Hepatocyte (in vitro differentiated cells): ENCODE measurements around the gene PAQR5. TPM values are rescaled to one million over a fixed set of nuclear protein-coding genes. Genes with fewer than 3 reads are reported as not detected.

Experiments used
- DNase-seq: peaks from one replicate; pipeline ENCODE4 v3.0.0-alpha.2; 2016; ENCODE audit warnings: low spot score
- H2AFZ ChIP-seq: fragments of 200-600 bp; sonication (generic); 2 replicates; pipeline ENCODE4 v1.6.0; 2016; ENCODE audit warnings: antibody characterized with exemption, mild to moderate bottlenecking
- H3K27ac ChIP-seq: fragments of 200-600 bp; sonication (generic); 2 replicates; pipeline ENCODE4 v1.5.1; 2016; ENCODE audit warnings: mild to moderate bottlenecking
- H3K27me3 ChIP-seq: fragments of 200-600 bp; sonication (generic); 2 replicates; pipeline ENCODE4 v1.6.1; 2016
- H3K36me3 ChIP-seq: fragments of 200-600 bp; sonication (generic); replicated peaks from 2 replicates; pipeline ENCODE4 v1.5.1; 2016; ENCODE audit warnings: low read depth; ENCODE audit not compliant: insufficient read depth
- H3K4me1 ChIP-seq: fragments of 200-600 bp; sonication (generic); 2 replicates; pipeline ENCODE4 v1.5.1; 2016; ENCODE audit warnings: mild to moderate bottlenecking, moderate library complexity; ENCODE audit not compliant: insufficient read depth
- H3K4me2 ChIP-seq: fragments of 200-600 bp; sonication (generic); 2 replicates; pipeline ENCODE4 v1.6.0; 2016
- H3K4me3 ChIP-seq: fragments of 200-600 bp; sonication (generic); 2 replicates; pipeline ENCODE4 v1.5.1; 2016; ENCODE audit warnings: mild to moderate bottlenecking
- H3K79me2 ChIP-seq: fragments of 200-600 bp; sonication (generic); 2 replicates; pipeline ENCODE4 v1.6.0; 2017; ENCODE audit warnings: mild to moderate bottlenecking
- H3K9me2 ChIP-seq: fragments of 200-600 bp; sonication (generic); replicated peaks from 2 replicates; pipeline ENCODE4 v1.6.0; 2017; ENCODE audit warnings: mild to moderate bottlenecking; ENCODE audit not compliant: insufficient read depth
- H3K9me3 ChIP-seq: fragments of 200-600 bp; sonication (generic); 2 replicates; pipeline ENCODE4 v1.5.1; 2016; ENCODE audit warnings: low read depth, mild to moderate bottlenecking
- H4K20me1 ChIP-seq: fragments of 200-600 bp; sonication (generic); 2 replicates; pipeline ENCODE4 v1.6.0; 2016; ENCODE audit warnings: mild to moderate bottlenecking; ENCODE audit not compliant: insufficient read depth, poor library complexity, severe bottlenecking
- CTCF ChIP-seq: fragments of 200-600 bp; sonication (generic); IDR thresholded peaks from 2 replicates; pipeline ENCODE4 v1.5.1; 2016; ENCODE audit warnings: antibody characterized with exemption, mild to moderate bottlenecking; ENCODE audit not compliant: poor library complexity
- EZH2 ChIP-seq: fragments of 200-600 bp; sonication (generic); IDR thresholded peaks from 2 replicates; pipeline ENCODE4 v1.6.1; 2016; ENCODE audit warnings: antibody characterized with exemption, mild to moderate bottlenecking, borderline replicate concordance
- EZH2phosphoT487 ChIP-seq: fragments of 200-600 bp; sonication (generic); IDR thresholded peaks from one replicate; pipeline ENCODE4 v1.6.1; 2018; ENCODE audit warnings: antibody characterized with exemption, mild to moderate bottlenecking, low read depth, moderate library complexity; ENCODE audit not compliant: unreplicated experiment, severe bottlenecking
- WGBS: methylation state at CpG from one replicate; pipeline ENCODE4 v1.1.6; 2016; ENCODE audit warnings: low lambda C conversion rate; ENCODE audit errors: missing lambda C conversion rate; 5-methylcytosine and 5-hydroxymethylcytosine counted together
- polyA plus RNA-seq: library from polyadenylated mRNA; unstranded; fragments of >200 nt; fragmentation: Nextera tagmentation; extraction: Ambion mirVana; gene quantifications from 2 replicates; pipeline ENCODE4 v1.2.1, GENCODE V29; 2016
- total RNA-seq: library from RNA; depleted of rRNA; stranded (reverse); fragments of >200 nt; gene quantifications from 2 replicates; pipeline ENCODE4 v1.2.3, GENCODE V29; 2014

Gene PAQR5
- total and polyA plus RNA-seq, 2 experiments from 2014 or later = 2.1 to 2.8 TPM

GRCh38 chr15:69454953-69455352, 156.2 kb downstream of the PAQR5 start:
- WGBS = 58% methylated on average over 5 of the region's 5 CpGs
- Histone ChIP-seq H3K4me3 (no peak overlapping the region), H3K79me2 (peaks cover 34% of the 10 kb centered on the region), H4K20me1 (peaks cover 30% of the 10 kb centered on the region), H3K27me3 (no peaks in the 10 kb centered on the region), H3K4me1 (peaks cover 16% of the 10 kb centered on the region), H3K9me2 (no peaks in the 10 kb centered on the region), H3K27ac (no peak overlapping the region), H3K9me3 (no peaks in the 10 kb centered on the region), H3K36me3 (no peaks in the 10 kb centered on the region), H3K4me2 (peak overlapping the region; percentile 94), H2AFZ (no peak overlapping the region)
- no peak for DNase-seq
- no peak for TF ChIP-seq EZH2

GRCh38 chr15:69456208-69457166, 157.8 kb downstream of the PAQR5 start:
- Histone ChIP-seq H3K4me2 (no peak overlapping the region), H3K4me1 (peaks cover 16% of the 10 kb centered on the region), H3K9me3 (no peaks in the 10 kb centered on the region), H3K36me3 (no peaks in the 10 kb centered on the region), H3K27me3 (no peaks in the 10 kb centered on the region), H3K4me3 (no peak overlapping the region), H3K79me2 (peaks cover 34% of the 10 kb centered on the region), H3K9me2 (no peaks in the 10 kb centered on the region), H2AFZ (no peak overlapping the region), H4K20me1 (peaks cover 30% of the 10 kb centered on the region), H3K27ac (peak overlapping the region; percentile 2)
- DNase-seq = no peak
- TF ChIP-seq EZH2phosphoT487 (no peak), CTCF (no peak), EZH2 (no peak)
- 93% methylated on average over 13 of the region's 13 CpGs for WGBS

Other genes starting within 250 kb of the PAQR5 start
- gene GLCE, start 138.3 kb upstream of the PAQR5 start, total RNA-seq = 36.8 and 37.9 TPM in 2 replicates
- gene GLCE, start 138.3 kb upstream of the PAQR5 start, polyA plus RNA-seq = 12.1 and 14.4 TPM in 2 replicates
- gene KIF23, start 115.4 kb downstream of the PAQR5 start, total RNA-seq = 12.0 and 13.9 TPM in 2 replicates
- gene KIF23, start 115.4 kb downstream of the PAQR5 start, polyA plus RNA-seq = 7.6 and 14.1 TPM in 2 replicates
- 210 and 218 TPM in 2 replicates for gene RPLP1, start 153.9 kb downstream of the PAQR5 start, total RNA-seq
- gene RPLP1, start 153.9 kb downstream of the PAQR5 start, polyA plus RNA-seq = 803 and 884 TPM in 2 replicates